Astrocyte of the hippocampus (primary cell): ENCODE data around the gene HS3ST3A1.

Source experiments
- DNase-seq: peaks from one replicate; pipeline ENCODE4 v3.0.0; 2011; ENCODE audit warnings: low read depth, low spot score

Gene HS3ST3A1

DNA sequence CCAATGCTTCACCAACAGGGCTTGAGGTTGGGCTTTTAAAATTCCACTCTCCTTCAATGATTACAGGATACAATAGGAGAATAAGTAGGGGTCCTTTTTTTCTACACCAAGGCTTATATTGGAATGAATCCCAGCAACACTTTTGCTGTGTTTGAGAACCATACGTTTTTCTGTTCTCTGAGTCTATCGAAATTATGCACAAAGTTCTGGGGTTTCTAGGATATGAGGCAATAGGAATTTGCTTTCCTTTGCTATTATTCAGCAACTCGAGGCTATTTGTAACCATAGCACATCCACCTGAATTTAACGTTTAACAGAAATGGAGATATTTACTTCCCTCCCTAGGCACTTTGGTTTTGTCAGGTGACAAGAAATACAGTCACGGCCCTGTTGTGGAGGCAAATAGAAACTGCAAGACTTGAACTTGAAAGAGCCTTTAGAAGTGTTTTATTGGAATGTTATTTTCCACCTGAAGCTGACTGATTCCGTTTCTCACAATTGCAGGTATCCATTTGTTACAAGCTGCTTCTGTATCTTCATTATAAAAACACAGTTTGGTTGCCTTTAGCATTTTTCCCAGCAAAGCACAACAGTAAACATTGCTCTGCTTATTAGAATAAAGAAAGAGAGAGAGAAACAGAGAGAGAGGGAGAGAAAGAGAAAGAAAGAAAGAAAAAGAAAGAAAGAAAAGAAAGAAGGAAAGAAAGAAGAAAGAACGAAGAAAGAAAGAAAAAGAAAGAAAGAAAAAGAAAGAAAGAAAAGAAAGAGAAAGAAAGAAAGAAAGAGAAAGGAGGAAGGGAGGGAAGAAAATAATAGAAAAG, 109.6 kb downstream of the HS3ST3A1 start:
- DNase-seq = peak; percentile 56

DNA sequence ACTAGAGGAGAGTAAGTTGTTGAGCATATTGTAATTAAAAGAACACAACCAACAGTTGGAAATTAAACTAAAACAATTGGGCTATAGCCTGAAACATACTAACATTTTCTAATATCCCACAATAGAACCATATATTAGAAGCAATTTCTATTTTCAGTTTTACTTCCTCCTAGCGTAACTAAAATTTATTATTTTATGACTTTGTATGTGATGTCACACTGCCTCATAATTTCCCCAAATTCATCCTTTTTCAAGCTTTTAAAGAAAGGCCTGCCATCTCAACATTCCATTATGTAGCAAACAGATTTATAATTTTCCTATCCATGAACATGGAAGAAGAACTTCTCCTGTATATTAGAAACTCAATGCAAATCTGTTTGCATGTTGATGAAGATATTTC, 110.2 kb downstream of the HS3ST3A1 start:
- no peak for DNase-seq

DNA sequence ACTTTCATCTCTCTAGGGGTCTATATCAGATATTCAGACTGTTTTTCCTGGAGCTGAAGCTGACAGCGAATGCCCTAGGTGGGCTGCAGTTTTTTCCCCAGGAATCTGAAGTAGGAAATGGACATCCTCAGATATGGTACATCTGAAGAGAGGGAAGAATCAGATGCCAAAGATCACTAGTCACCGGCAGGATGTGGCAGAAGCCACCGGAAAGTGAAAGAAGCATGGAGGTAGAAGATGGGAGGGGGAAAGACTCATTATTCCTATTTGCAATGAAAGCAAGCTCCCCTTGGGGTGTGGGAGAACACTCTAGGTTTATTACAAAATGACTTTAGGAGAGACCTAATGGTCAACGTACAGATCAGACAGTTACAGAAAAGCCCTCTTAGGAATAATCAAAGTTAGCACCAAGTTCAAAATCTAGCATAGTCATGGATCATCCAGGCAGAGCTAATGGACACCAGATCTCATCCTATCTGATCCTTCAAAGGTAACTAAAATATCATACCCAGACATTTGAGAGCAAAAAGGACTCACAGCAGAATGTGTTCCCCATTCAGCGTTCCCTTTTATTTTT, 110.7 kb downstream of the HS3ST3A1 start:
- DNase-seq = no peak

DNA sequence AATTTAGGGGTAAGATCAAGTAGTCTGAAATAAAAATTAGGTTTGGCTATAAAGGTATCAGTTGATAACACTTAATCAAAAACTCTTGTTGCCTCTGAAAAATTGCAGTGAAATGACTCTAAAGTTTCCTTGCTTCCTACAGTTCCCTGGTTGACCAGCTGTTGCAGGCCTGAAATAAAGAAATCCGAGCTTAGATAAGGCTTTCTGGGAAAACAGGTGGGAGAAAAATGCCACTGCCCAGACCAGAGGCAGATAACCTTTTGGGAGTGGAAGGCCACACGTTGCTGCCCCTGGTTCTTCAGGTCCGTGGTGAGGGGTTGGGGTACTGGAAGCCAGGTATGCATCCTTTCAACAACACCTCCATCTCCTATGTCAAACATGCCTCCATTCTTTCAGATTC, 111.3 kb downstream of the HS3ST3A1 start:
- DNase-seq = no peak

DNA sequence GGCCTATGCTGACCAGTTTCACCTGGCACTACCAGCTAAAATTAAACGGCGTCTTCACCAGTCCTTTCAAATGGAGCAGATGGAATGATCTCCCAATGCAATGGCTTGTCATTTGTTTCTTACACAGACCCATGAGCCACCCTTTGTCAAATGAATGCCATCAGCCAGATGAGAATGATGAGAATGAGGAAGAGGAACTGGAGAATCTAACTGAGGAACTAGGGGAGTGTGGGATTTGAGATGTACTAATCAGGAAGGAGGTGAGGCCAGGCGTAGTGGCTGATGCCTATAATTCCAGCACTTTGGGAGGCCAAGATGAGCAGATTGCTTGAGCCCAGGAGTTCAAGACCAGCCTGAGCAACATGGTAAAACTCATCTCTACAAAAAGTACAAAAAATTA, 116.4 kb downstream of the HS3ST3A1 start:
- no peak for DNase-seq

DNA sequence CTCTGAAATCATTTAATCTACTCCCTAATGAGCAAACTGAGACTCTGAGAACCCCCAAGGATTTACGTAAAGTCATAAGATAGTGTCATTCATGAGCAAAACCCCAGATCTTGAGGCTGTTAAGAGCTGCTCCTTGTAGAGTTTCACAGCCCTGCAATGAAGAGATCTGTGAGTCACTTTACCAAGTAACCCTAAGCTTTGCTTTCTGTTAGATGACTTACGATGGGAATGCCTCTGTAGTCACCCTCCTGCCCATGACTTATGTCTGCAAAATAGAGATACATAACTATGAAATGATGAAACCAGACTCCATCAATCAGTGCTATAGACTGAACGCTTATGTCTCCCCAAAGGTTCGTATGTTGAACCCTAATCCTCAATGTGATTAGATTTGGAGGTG, 117.7 kb downstream of the HS3ST3A1 start:
- no peak for DNase-seq

DNA sequence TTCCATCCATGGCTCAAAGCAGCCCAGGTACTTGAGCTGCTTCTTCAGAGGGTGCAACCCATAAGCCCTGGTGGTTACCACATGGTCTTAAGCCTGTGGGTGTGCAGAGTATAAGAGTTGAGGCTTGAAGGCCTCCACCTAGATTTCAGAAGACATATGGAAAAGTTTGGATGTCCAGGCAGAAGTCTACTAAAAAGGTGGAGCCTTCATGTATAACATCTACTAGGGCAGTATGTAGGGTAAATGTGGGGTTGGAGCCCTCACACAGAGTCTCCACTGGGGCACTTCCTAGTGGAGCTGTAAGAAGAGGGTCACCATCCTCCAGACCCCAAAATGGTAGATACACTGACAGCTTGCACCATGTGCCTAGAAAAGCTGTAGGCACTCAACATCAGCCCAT, 120.9 kb downstream of the HS3ST3A1 start:
- no peak for DNase-seq

DNA sequence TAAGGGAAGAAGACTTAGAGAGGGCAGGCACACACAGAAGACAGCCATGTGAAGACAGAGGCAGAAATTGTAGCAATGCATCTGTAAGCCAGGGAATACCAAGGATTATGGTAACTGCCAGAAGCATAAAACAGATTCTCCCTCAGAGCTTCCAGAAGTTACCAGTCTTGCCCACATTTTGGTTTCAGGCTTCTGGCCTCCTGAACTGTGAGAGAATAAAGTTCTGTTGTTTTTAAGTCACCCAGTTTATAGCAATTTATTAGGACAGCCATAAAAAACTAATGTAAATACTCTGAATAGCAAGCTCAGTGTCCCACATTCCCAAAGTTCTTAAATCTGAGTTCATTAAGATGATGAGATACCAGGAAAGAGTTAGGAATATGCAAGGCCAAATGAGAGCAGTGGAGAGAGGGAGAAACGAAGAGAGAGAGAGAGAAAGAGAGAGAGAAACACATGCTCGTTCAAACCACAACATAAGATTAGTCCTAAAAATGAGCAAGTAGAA, 123.4 kb downstream of the HS3ST3A1 start:
- DNase-seq = no peak

DNA sequence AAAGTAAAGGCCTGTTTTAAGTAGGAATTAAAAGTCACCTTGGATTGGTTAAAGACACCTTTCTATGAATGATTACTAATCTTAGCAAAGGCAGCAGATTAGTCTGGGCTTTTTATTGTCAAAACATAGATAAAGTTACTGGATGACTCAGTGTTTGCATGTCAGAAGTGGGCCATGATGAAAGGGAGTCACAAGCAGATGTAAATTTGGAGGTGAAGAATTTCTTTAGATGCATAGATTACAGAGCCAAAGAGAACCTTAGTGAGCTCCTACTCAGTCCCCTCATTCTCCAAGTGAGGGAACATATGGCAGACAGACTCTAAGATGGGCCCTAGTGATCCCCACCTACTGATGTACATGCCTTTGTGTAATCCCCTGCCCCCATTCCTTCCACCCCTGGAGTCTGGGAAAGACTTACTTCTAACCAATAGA, 124.5 kb downstream of the HS3ST3A1 start:
- peak; percentile 35 for DNase-seq

DNA sequence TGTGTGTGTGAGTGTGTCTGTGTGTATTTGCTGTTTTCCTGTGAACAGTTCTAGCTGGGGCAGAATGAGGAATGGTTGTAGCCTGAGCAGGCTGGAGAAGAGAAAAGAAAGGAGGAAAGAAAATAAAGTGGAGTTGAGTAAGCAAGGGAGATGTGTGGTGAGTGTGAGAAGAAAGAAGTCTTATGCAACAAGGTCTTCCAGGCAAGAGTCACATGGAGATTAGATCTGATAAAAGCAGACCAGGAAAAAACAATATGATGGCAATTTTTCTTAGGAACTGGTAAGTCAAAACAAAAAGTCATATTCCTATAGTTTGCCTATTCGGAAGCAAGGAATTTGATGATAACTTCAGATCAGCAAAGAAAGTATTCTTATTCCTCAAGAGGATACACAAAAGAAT, 125.0 kb downstream of the HS3ST3A1 start:
- DNase-seq = no peak

DNA sequence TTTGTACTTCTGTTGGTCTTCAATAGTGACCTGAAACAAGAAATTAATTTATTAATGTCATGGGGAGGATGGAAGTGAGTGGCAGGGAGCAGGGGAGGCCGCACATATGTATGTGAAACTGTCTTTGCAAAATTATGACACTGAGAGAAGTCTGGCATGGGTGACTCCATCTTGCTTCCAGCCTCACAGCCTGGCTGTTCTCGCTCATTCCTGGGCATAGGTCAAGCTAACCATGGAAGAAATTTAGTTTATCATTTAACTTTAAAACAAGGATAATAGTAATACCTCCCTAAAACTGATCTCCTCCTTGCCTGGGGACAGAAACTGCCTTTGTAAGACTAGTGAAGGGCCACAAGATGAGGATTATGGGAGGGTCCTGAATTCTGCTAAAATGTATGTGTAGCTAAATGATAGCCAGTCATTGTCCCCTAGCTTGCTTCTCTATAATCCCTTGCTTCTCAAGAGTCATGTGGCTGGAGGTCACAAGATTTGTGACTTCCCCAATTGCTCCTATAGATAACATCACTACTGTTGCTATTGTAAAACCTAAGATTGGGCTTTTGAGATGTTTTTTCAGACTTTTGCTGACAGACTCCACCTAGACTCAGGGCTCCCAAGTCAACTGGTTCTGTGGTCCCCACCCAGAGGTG, 126.0 kb downstream of the HS3ST3A1 start:
- no peak for DNase-seq

DNA sequence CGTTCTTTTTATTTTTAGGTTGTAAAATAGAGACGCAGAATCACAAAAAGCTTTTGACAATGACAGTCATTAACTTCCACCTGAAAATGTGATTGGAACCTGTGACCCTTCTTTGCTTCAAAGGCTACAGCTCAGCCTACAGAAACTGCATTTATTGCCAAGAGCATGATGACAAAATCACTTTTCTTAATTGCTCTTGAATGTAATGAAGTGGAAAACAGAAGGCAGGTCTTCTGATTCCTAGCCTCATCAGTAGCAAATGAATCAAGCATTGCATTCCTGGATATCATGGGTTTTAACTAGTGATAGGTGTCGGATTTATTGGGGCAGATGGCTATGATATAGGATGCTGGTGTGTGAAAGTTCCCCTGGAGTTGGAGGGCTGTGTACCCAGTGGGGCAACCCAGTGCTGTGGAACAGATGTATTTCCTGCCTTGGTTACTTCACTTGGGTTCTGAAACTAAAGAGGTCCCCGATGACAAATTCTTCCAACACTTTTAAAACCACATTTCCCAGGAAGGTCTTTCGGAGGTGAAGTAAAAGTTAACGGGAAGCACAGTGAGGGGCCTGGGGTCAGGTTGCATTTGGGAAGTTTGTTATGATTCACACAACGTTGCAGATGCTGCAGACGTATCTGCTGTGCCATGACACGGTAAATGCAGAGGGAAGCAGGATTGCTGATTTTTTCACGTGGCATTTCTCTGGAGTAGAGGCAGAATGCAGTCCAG, 127.5 kb downstream of the HS3ST3A1 start:
- no peak for DNase-seq

DNA sequence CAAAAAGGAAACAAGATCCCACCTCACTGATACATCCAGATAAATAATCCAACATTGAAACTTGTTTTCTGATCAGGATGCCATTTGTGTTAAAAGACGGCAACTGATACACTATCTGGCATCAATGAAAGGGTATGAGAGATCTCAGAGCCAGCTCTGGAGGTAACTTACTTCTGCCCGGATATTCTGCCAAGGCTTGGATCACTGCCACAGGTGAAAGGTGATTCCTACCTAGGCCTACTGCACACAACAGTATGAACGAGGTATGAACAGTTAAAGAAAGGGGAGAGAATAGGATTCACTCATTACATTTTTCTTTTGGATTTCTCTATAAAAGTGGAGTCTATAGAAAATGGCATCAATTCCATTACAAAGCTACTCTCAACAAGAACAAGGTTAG, 136.1 kb downstream of the HS3ST3A1 start:
- no peak for DNase-seq

DNA sequence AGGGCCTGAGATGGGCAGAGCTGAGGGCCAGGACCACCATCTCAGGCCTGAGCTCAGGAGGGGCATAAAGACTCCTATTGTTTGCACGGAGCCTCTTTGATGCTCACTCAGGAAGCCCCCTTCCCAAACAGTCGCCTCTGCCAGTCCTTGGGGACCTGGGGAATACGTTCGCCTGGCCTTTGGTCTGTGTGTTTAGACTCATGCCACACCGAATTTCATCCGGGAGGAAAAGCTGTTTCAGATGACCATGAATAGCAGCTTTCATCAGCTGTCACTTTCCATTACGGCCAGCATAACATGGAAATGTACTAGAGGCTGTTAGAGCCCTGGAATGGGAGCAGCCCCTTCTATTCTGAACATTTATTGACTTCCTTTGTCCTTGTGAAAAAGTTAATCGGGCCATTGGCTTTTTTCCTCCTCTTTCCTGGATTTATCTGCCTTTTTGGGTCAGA, 139.0 kb downstream of the HS3ST3A1 start:
- DNase-seq = no peak

DNA sequence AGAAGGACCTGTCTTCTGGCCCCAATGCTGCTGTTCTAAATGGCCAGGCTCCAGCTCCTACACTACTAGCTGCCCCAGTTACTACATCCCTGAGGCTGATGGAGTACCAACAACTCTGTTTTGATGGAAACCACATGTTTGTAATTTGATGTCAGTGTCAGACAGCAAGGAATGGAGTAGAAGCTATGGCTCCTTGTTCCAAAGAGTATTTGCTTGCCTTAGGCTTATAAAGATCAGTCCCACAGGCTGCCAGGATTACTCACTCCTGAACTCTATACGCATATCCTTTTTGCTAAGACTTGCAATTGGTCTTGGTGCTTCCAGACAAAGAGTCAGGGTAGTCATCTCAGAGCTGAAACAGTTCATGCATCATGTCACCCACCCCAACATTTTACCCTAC, 139.6 kb downstream of the HS3ST3A1 start:
- DNase-seq = no peak

DNA sequence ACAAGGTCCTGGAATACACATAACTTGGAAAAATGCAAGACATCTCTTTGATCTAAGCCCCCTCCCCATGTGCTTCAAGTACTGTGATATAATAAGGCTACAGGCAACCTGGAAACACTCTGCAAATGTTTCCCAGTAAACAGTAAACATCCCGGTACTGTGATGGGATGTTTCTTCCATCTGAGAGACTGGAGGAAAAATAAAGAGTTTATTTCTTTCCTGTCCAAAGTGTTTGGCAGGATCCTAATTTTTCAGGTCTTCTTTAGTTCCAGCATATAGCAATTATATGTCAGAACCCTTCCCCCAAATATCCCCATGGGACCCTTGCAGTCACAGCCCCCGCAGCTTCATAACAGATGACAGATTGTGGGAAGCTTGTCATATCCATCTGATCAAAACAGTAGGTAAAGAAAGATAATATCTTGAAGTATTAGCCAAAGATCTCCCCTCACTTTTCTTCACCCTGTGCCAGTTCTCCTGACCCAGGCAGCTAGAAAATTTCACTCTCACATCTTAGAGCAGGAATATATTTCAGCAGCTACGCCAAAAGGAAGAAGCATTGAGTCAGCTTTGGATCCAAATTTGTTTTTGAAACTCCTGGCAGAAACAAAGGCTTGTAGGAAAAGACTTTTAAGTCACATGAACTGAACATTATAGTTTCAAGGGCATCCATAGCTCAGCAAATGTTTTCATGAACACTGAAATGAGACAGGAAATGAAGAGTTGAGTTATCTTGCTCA, 141.3 kb downstream of the HS3ST3A1 start:
- no peak for DNase-seq

DNA sequence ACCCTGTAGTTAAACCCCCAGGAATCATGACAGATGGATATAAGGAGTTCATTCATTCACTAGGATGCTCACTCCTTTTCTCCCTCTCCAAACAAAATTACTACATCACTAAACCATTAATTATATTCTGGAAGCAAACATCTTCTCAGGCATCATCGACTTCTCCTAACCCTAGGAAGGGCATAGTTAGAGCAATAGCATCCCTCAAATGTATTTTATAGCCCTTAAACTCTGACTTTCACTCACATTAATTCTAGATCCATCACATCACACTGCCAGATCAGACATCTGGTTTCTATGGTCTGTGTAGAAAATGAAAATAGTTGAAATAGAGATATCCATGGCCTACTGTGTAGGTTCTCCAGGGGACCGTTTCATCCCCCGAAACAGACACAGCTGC, 143.9 kb downstream of the HS3ST3A1 start:
- no peak for DNase-seq
